Anterior cingulate cortex (tissue), 58 donors: ENCODE results near the gene MAPRE2.
A peak's percentile ranks its signal among the peaks of the same experiment; 100 is the strongest.
"Not testable (repeated sequence)": the region's sequence is repeated elsewhere in the genome, so short reads cannot be mapped to it uniquely, and the experiment has no call there.

Source experiments
- DNase-seq, 58 donors: peaks; one replicate each; lab custom pipeline; 2025; lab: John Stamatoyannopoulos, UW

The MAPRE2 gene

GRCh38 chr18:35141077-35141476 lies 99.9 kb downstream of the MAPRE2 start:
- no peak for DNase-seq

GRCh38 chr18:35141567-35142274 lies 100.5 kb downstream of the MAPRE2 start:
- DNase-seq: no peak

GRCh38 chr18:35142275-35142615 lies 101.0 kb downstream of the MAPRE2 start:
- DNase-seq: no peak

GRCh38 chr18:35143622-35144596 lies 102.7 kb downstream of the MAPRE2 start:
- DNase-seq: peak in 37 of 58 donors; percentile 12 to 79 (median 44)

- no peak for DNase-seq
Measured at GRCh38 chr18:35144698-35145097, 103.5 kb downstream of the MAPRE2 start.

GRCh38 chr18:35150195-35150594 lies 109.0 kb downstream of the MAPRE2 start:
- not testable (repeated sequence) for DNase-seq

GRCh38 chr18:35153609-35154272 lies 112.5 kb downstream of the MAPRE2 start:
- DNase-seq: no peak

- no peak for DNase-seq
Measured at GRCh38 chr18:35155398-35156117, 114.3 kb downstream of the MAPRE2 start.

GRCh38 chr18:35157181-35157580 lies 116.0 kb downstream of the MAPRE2 start:
- no peak for DNase-seq

GRCh38 chr18:35158728-35159450 lies 117.7 kb downstream of the MAPRE2 start:
- DNase-seq: no peak

GRCh38 chr18:35159782-35160181 lies 118.6 kb downstream of the MAPRE2 start:
- no peak for DNase-seq

- DNase-seq: no peak
Measured at GRCh38 chr18:35161485-35161884, 120.3 kb downstream of the MAPRE2 start.

GRCh38 chr18:35161934-35162333 lies 120.7 kb downstream of the MAPRE2 start:
- no peak for DNase-seq

GRCh38 chr18:35163014-35163539 lies 121.9 kb downstream of the MAPRE2 start:
- DNase-seq: no peak

- no peak for DNase-seq
Measured at GRCh38 chr18:35163721-35164120, 122.5 kb downstream of the MAPRE2 start.

GRCh38 chr18:35164133-35164532 lies 122.9 kb downstream of the MAPRE2 start:
- DNase-seq: no peak

- DNase-seq: no peak
Measured at GRCh38 chr18:35167332-35167731, 126.1 kb downstream of the MAPRE2 start.

- no peak for DNase-seq
Measured at GRCh38 chr18:35167857-35168256, 126.6 kb downstream of the MAPRE2 start.

GRCh38 chr18:35170323-35170722 lies 129.1 kb downstream of the MAPRE2 start:
- DNase-seq: not testable (repeated sequence)
